GM12878 (cell line): ENCODE data around the gene ASH1L. TPM values are rescaled to one million over a fixed set of nuclear protein-coding genes. Genes with fewer than 3 reads are reported as not detected.

Experiments used
- CHD2 ChIP-seq: IDR thresholded peaks from 2 replicates; pipeline ENCODE4 v1.6.1; 2011; ENCODE audit warnings: low read depth, low read length, improper control_type of control experiment, borderline replicate concordance
- CUX1 ChIP-seq: IDR thresholded peaks from 2 replicates; pipeline ENCODE4 v1.6.1; 2012; ENCODE audit warnings: improper control_type of control experiment, low read depth, low read length; ENCODE audit not compliant: insufficient replicate concordance
- MAX ChIP-seq: IDR thresholded peaks from 2 replicates; pipeline ENCODE4 v1.6.1; 2012; ENCODE audit warnings: low read depth, low read length, improper control_type of control experiment
- MXI1 ChIP-seq: fragments of 150-350 bp; IDR thresholded peaks from 2 replicates; pipeline ENCODE4 v1.6.1; 2011; ENCODE audit warnings: low read depth, mild to moderate bottlenecking, inconsistent platforms, low read length, improper control_type of control experiment
- NFYA ChIP-seq: IDR thresholded peaks from 2 replicates; pipeline ENCODE4 v1.6.1; 2011; ENCODE audit warnings: low read depth, mild to moderate bottlenecking, low read length, improper control_type of control experiment, borderline replicate concordance
- PML ChIP-seq: IDR thresholded peaks from 2 replicates; pipeline ENCODE4 v1.6.1; 2012; ENCODE audit warnings: low read length, inconsistent platforms
- SMC3 ChIP-seq: IDR thresholded peaks from 2 replicates; pipeline ENCODE4 v1.6.1; 2011; ENCODE audit warnings: low read length, improper control_type of control experiment, borderline replicate concordance
- USF2 ChIP-seq: IDR thresholded peaks from 2 replicates; pipeline ENCODE4 v1.6.1; 2011; ENCODE audit warnings: low read depth, low read length, improper control_type of control experiment, borderline replicate concordance
- ZNF622 ChIP-seq: fragments of 450-650 bp; IDR thresholded peaks from 2 replicates; pipeline ENCODE4 v1.6.1; 2017; ENCODE audit warnings: mild to moderate bottlenecking, inconsistent platforms
- polyA plus RNA-seq, 11 experiments: library from polyadenylated mRNA; depleted of rRNA in 4 of 11; unstranded in 6 of 11; stranded (reverse) in 5 of 11; fragments of >200 nt; fragmentation: Nextera tagmentation in 4 of 11; fragmentation: Illumina TruSeq in 1 of 11; extraction: Ambion mirVana in 4 of 11; extraction: Trizol in 1 of 11; gene quantifications; 1 replicate in 1 of 11; 2 replicates in 10 of 11; pipeline versions ENCODE4 v1.2.1 to v1.2.3, GENCODE V29; 2011 to 2016; ENCODE audit warnings: inconsistent platforms in 2 of 11, missing spikeins in 2 of 11, low read depth in 1 of 11
- total RNA-seq, 4 experiments: library from RNA; depleted of rRNA in 3 of 4; stranded (reverse); fragments of >200 nt in 3 of 4; fragmentation: Illumina TruSeq in 1 of 4; extraction: Trizol in 1 of 4; gene quantifications; 2 replicates each; pipeline versions ENCODE4 v1.2.1 to v1.2.3, GENCODE V29; 2013 to 2021
- TF ChIP-seq, protein P1 (sequence below): fragments of 450-650 bp; IDR thresholded peaks from 2 replicates; pipeline ENCODE4 v1.6.1; 2017; ENCODE audit warnings: mild to moderate bottlenecking, moderate library complexity
- TF ChIP-seq, protein P2 (sequence below): fragments of 450-650 bp; IDR thresholded peaks from 2 replicates; pipeline ENCODE4 v1.6.1; 2017; ENCODE audit warnings: mild to moderate bottlenecking, moderate library complexity

ASH1L gene
- total and polyA plus RNA-seq, 10 of the 15 experiments (the other 5 are each of a cell fraction or from before 2014, with no cell fraction given) = 1.7 to 23.9 (median 16.6) TPM

DNA sequence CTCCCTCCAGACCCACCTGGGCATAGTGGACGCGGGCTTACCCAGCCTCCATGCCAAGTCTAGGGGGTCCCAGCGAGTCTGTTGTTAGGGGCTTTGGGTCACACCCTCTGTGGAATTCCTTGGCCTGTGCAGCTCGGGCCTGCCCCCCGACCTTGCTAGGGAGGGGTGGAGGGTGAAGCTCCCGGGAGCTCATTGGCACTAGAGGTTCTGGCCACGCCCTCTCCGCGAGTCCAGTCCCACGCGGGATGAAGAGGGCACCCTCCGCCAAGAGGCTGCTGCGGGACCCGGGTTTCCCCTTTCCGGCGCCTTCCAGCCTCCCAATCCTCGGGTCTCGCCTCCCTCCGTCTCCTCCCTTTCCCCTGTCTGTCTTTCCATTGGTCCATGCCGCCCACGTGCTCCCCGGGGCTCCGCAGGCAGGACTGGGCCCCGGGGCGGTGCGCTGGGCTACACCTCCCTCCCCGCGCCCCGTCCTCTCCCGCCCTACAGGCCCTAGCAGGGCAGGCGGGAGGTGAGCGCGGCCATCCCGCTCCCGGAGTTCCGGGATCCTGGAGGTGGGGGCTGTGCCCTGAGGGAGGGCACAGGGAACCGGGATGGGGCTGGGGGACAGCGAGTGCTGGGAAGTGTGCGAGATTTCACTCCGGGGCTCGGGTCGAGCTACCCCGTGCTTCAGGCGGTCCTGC is 238.4 kb downstream of the ASH1L start (continued):
- no peak for TF ChIP-seq CUX1
- no peak; the same call in 1 of the 2 replicates for TF ChIP-seq PML
- peak; percentile 88 for TF ChIP-seq USF2
- TF ChIP-seq MAX = peak; percentile 87
- TF ChIP-seq NFYA = no peak
- TF ChIP-seq SMC3 = no peak
- TF ChIP-seq, protein P1, sequence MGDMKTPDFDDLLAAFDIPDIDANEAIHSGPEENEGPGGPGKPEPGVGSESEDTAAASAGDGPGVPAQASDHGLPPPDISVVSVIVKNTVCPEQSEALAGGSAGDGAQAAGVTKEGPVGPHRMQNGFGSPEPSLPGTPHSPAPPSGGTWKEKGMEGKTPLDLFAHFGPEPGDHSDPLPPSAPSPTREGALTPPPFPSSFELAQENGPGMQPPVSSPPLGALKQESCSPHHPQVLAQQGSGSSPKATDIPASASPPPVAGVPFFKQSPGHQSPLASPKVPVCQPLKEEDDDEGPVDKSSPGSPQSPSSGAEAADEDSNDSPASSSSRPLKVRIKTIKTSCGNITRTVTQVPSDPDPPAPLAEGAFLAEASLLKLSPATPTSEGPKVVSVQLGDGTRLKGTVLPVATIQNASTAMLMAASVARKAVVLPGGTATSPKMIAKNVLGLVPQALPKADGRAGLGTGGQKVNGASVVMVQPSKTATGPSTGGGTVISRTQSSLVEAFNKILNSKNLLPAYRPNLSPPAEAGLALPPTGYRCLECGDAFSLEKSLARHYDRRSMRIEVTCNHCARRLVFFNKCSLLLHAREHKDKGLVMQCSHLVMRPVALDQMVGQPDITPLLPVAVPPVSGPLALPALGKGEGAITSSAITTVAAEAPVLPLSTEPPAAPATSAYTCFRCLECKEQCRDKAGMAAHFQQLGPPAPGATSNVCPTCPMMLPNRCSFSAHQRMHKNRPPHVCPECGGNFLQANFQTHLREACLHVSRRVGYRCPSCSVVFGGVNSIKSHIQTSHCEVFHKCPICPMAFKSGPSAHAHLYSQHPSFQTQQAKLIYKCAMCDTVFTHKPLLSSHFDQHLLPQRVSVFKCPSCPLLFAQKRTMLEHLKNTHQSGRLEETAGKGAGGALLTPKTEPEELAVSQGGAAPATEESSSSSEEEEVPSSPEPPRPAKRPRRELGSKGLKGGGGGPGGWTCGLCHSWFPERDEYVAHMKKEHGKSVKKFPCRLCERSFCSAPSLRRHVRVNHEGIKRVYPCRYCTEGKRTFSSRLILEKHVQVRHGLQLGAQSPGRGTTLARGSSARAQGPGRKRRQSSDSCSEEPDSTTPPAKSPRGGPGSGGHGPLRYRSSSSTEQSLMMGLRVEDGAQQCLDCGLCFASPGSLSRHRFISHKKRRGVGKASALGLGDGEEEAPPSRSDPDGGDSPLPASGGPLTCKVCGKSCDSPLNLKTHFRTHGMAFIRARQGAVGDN = peak; percentile 23; the same call in 1 of the 2 replicates
- no peak for TF ChIP-seq ZNF622
- TF ChIP-seq, protein P2, sequence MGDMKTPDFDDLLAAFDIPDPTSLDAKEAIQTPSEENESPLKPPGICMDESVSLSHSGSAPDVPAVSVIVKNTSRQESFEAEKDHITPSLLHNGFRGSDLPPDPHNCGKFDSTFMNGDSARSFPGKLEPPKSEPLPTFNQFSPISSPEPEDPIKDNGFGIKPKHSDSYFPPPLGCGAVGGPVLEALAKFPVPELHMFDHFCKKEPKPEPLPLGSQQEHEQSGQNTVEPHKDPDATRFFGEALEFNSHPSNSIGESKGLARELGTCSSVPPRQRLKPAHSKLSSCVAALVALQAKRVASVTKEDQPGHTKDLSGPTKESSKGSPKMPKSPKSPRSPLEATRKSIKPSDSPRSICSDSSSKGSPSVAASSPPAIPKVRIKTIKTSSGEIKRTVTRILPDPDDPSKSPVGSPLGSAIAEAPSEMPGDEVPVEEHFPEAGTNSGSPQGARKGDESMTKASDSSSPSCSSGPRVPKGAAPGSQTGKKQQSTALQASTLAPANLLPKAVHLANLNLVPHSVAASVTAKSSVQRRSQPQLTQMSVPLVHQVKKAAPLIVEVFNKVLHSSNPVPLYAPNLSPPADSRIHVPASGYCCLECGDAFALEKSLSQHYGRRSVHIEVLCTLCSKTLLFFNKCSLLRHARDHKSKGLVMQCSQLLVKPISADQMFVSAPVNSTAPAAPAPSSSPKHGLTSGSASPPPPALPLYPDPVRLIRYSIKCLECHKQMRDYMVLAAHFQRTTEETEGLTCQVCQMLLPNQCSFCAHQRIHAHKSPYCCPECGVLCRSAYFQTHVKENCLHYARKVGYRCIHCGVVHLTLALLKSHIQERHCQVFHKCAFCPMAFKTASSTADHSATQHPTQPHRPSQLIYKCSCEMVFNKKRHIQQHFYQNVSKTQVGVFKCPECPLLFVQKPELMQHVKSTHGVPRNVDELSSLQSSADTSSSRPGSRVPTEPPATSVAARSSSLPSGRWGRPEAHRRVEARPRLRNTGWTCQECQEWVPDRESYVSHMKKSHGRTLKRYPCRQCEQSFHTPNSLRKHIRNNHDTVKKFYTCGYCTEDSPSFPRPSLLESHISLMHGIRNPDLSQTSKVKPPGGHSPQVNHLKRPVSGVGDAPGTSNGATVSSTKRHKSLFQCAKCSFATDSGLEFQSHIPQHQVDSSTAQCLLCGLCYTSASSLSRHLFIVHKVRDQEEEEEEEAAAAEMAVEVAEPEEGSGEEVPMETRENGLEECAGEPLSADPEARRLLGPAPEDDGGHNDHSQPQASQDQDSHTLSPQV = no peak
- TF ChIP-seq CHD2 = peak; percentile 41; the same call in 1 of the 2 replicates
- TF ChIP-seq MXI1 = peak; percentile 15; the same call in 1 of the 2 replicates
